ENCODE data around the gene SLC5A10.

DNA sequence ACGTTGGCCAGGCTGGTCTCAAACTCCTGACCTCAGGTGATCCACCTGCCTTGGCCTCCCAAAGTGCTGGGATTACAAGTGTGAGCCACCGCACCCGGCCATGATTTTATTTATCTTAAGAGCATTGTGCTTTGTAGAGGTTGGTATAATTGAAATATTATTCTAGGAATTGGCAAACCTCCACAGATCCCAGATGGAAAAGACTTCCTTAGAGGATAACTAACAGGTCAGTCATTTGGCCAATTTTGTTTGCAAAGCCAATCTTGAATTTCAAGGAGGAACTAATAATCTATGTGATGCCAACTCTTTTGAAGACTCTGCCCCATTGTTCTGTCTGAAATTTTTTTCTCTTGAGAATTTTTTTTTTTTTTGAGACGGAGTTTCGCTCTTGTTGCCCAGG is 46.7 kb upstream of the SLC5A10 start:
- TF ChIP-seq, protein P1, sequence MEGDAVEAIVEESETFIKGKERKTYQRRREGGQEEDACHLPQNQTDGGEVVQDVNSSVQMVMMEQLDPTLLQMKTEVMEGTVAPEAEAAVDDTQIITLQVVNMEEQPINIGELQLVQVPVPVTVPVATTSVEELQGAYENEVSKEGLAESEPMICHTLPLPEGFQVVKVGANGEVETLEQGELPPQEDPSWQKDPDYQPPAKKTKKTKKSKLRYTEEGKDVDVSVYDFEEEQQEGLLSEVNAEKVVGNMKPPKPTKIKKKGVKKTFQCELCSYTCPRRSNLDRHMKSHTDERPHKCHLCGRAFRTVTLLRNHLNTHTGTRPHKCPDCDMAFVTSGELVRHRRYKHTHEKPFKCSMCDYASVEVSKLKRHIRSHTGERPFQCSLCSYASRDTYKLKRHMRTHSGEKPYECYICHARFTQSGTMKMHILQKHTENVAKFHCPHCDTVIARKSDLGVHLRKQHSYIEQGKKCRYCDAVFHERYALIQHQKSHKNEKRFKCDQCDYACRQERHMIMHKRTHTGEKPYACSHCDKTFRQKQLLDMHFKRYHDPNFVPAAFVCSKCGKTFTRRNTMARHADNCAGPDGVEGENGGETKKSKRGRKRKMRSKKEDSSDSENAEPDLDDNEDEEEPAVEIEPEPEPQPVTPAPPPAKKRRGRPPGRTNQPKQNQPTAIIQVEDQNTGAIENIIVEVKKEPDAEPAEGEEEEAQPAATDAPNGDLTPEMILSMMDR (conservative IDR thresholded peaks at IDR 0.05; ENCODE audit: low read depth, low read length), result no peak
- TF ChIP-seq EZH2 (IDR thresholded peaks at IDR 0.05; ENCODE audit: borderline replicate concordance, low read depth, low read length, poor library complexity, severe bottlenecking), result no peak

All from A673 (cell line).